Keratinocyte (primary cell): ENCODE results near the gene GRIK2.

Experiments used
- EZH2 ChIP-seq: IDR thresholded peaks from one replicate; pipeline ENCODE4 v1.6.1; 2012; ENCODE audit warnings: inconsistent platforms, mild to moderate bottlenecking, low read length, moderate library complexity
- TF ChIP-seq, protein P1 (sequence below), 3 experiments: IDR thresholded peaks in 1 of 3; conservative IDR thresholded peaks in 1 of 3; optimal IDR thresholded peaks in 1 of 3; 2 replicates in 2 of 3; 3 replicates in 1 of 3; pipeline versions ENCODE3 to v1.5.1; 2011; ENCODE audit warnings: low read length in 3 of 3, mild to moderate bottlenecking in 3 of 3, moderate library complexity in 2 of 3, control low read depth in 1 of 3, inconsistent platforms in 1 of 3; ENCODE audit not compliant: insufficient read depth in 2 of 3; ENCODE audit errors: extremely low read depth in 1 of 3

DNA sequence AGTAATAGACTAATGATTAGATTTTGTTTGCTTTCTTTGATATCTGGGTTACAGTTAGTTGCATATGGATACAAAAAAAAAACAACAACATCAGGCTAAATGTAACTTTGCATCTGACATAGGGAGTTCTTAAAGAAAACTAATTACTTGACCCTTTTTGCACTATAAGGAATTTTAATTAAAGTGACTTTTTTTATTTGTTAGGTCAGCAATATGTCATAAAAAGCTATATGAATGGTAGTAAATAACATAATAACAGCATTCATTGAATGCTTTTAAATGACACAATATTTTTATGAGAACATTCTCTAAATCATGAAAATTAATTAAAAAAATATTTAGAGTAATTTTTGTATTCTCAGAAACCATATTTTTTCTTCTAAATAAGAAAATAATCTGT, 183.6 kb downstream of the GRIK2 start:
- TF ChIP-seq, protein P1, sequence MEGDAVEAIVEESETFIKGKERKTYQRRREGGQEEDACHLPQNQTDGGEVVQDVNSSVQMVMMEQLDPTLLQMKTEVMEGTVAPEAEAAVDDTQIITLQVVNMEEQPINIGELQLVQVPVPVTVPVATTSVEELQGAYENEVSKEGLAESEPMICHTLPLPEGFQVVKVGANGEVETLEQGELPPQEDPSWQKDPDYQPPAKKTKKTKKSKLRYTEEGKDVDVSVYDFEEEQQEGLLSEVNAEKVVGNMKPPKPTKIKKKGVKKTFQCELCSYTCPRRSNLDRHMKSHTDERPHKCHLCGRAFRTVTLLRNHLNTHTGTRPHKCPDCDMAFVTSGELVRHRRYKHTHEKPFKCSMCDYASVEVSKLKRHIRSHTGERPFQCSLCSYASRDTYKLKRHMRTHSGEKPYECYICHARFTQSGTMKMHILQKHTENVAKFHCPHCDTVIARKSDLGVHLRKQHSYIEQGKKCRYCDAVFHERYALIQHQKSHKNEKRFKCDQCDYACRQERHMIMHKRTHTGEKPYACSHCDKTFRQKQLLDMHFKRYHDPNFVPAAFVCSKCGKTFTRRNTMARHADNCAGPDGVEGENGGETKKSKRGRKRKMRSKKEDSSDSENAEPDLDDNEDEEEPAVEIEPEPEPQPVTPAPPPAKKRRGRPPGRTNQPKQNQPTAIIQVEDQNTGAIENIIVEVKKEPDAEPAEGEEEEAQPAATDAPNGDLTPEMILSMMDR (optimal IDR thresholded peaks at IDR 0.05 in 1 of 3, IDR thresholded peaks at IDR 0.05 in 1 of 3, conservative IDR thresholded peaks at IDR 0.05 in 1 of 3; ENCODE audit: extremely low read depth in 1 of 3, insufficient read depth in 2 of 3, low read length in 3 of 3): no peak
- no peak for TF ChIP-seq EZH2
